Measurements from ENCODE around the gene MAPK9. TPM values are rescaled to one million over a fixed set of nuclear protein-coding genes. Genes with fewer than 3 reads are reported as not detected.

The MAPK9 gene
- total RNA-seq, 4 donors from 2014 or later, result 17.6 to 21.8 (median 19.5) TPM

- no peak overlapping the region for H3K4me3 ChIP-seq
- no peak overlapping the region for H3K27ac ChIP-seq
- H3K9me3 ChIP-seq, result no peaks in the 10 kb centered on the region
- DNase-seq (ENCODE audit: low spot score in 2 of 2), result peak in 1 of 2 donors; percentile 27
- H3K36me3 ChIP-seq, result peaks cover 31% of the 10 kb centered on the region
- H3K27me3 ChIP-seq, result no peaks in the 10 kb centered on the region
- WGBS, result 81% methylated on average over 6 of the region's 8 CpGs
- TF ChIP-seq EP300 (IDR thresholded peaks at IDR 0.05) (no peak), CTCF (IDR thresholded peaks at IDR 0.05) (no peak), POLR2A (IDR thresholded peaks at IDR 0.05) (no peak), POLR2AphosphoS5 (IDR thresholded peaks at IDR 0.05) (no peak)
- H3K4me1 ChIP-seq, result no peaks in the 10 kb centered on the region
Measured at GRCh38 chr5:180306796-180307195, 14.9 kb upstream of the MAPK9 start.

GRCh38 chr5:180305481-180305880 is 13.6 kb upstream of the MAPK9 start:
- TF ChIP-seq EP300 (IDR thresholded peaks at IDR 0.05) (no peak), POLR2AphosphoS5 (IDR thresholded peaks at IDR 0.05) (no peak), POLR2A (IDR thresholded peaks at IDR 0.05) (no peak), CTCF (IDR thresholded peaks at IDR 0.05) (no peak)
- Histone ChIP-seq H3K4me1 (no peaks in the 10 kb centered on the region), H3K27me3 (no peaks in the 10 kb centered on the region), H3K9me3 (no peaks in the 10 kb centered on the region), H3K4me3 (no peak overlapping the region), H3K27ac (no peak overlapping the region), H3K36me3 (peaks cover 26% of the 10 kb centered on the region)
- peak in 1 of 2 donors; percentile 25 for DNase-seq (ENCODE audit: low spot score in 2 of 2)
- WGBS, result 85% methylated on average over 12 of the region's 12 CpGs

GRCh38 chr5:180304431-180305375 is 12.8 kb upstream of the MAPK9 start:
- DNase-seq (ENCODE audit: low spot score in 2 of 2), result peak in 1 of 2 donors; percentile 46
- no peaks in the 10 kb centered on the region for H3K4me1 ChIP-seq
- WGBS, result 74% methylated on average over 10 of the region's 18 CpGs

GRCh38 chr5:180304016-180304292 is 12.1 kb upstream of the MAPK9 start:
- H3K9me3 ChIP-seq, result no peaks in the 10 kb centered on the region
- H3K4me3 ChIP-seq, result no peak overlapping the region
- peaks cover 26% of the 10 kb centered on the region for H3K36me3 ChIP-seq
- no peak for DNase-seq (ENCODE audit: low spot score in 2 of 2)
- H3K4me1 ChIP-seq, result no peaks in the 10 kb centered on the region
- H3K27me3 ChIP-seq, result no peaks in the 10 kb centered on the region
- 77% methylated on average over 4 of the region's 4 CpGs for WGBS
- H3K27ac ChIP-seq, result no peak overlapping the region
- no peak for TF ChIP-seq CTCF (IDR thresholded peaks at IDR 0.05)
- no peak for TF ChIP-seq POLR2AphosphoS5 (IDR thresholded peaks at IDR 0.05)
- TF ChIP-seq EP300 (IDR thresholded peaks at IDR 0.05), result no peak
- no peak for TF ChIP-seq POLR2A (IDR thresholded peaks at IDR 0.05)

More at GRCh38 chr5:180304431-180305375, 12.8 kb upstream of the MAPK9 start:
- peaks cover 26% of the 10 kb centered on the region for H3K36me3 ChIP-seq
- H3K27ac ChIP-seq, result no peak overlapping the region
- no peaks in the 10 kb centered on the region for H3K9me3 ChIP-seq
- no peak overlapping the region for H3K4me3 ChIP-seq
- no peaks in the 10 kb centered on the region for H3K27me3 ChIP-seq
- TF ChIP-seq CTCF (IDR thresholded peaks at IDR 0.05) (no peak), EP300 (IDR thresholded peaks at IDR 0.05) (no peak), POLR2A (IDR thresholded peaks at IDR 0.05) (no peak), POLR2AphosphoS5 (IDR thresholded peaks at IDR 0.05) (no peak)

GRCh38 chr5:180303226-180304015 is 11.5 kb upstream of the MAPK9 start:
- no peak for DNase-seq (ENCODE audit: low spot score in 2 of 2)
- no peak overlapping the region for H3K4me3 ChIP-seq
- H3K4me1 ChIP-seq, result no peaks in the 10 kb centered on the region
- no peak overlapping the region for H3K27ac ChIP-seq
- H3K36me3 ChIP-seq, result peaks cover 26% of the 10 kb centered on the region
- no peaks in the 10 kb centered on the region for H3K27me3 ChIP-seq
- H3K9me3 ChIP-seq, result no peaks in the 10 kb centered on the region
- 94% methylated on average over 16 of the region's 17 CpGs for whole genome bisulfite sequencing
- TF ChIP-seq POLR2A (IDR thresholded peaks at IDR 0.05) (no peak), CTCF (IDR thresholded peaks at IDR 0.05) (no peak), EP300 (IDR thresholded peaks at IDR 0.05) (no peak), POLR2AphosphoS5 (IDR thresholded peaks at IDR 0.05) (no peak)

Measured in suprapubic skin (tissue), 4 donors.